Neural crest cell (in vitro differentiated cells): ENCODE data around the gene TOR4A. TPM values are rescaled to one million over a fixed set of nuclear protein-coding genes. Genes with fewer than 3 reads are reported as not detected.
A peak's percentile ranks its signal among the peaks of the same experiment; 100 is the strongest.

Experiments used
- DNase-seq: peaks from one replicate; pipeline ENCODE4 v3.0.0; 2021; ENCODE audit warnings: low read depth, mixed read lengths, low spot score
- H3K27ac Mint-ChIP-seq: one replicate; pipeline ENCODE4 v1.8.0; 2021; ENCODE audit warnings: mild to moderate bottlenecking, mixed read lengths; ENCODE audit not compliant: unreplicated experiment
- H3K27me3 Mint-ChIP-seq: 2 replicates; pipeline ENCODE4 v1.8.0; 2021; ENCODE audit warnings: low read depth, mild to moderate bottlenecking, mixed read lengths
- H3K36me3 Mint-ChIP-seq: 2 replicates; pipeline ENCODE4 v1.8.0; 2021; ENCODE audit warnings: low read depth, mild to moderate bottlenecking, mixed read lengths
- H3K4me1 Mint-ChIP-seq: 2 replicates; pipeline ENCODE4 v1.8.0; 2021; ENCODE audit warnings: mixed read lengths
- H3K4me3 Mint-ChIP-seq: one replicate; pipeline ENCODE4 v1.8.0; 2021; ENCODE audit warnings: mild to moderate bottlenecking, mixed read lengths
- H3K9me3 Mint-ChIP-seq: 2 replicates; pipeline ENCODE4 v1.8.0; 2021; ENCODE audit warnings: mixed read lengths
- CTCF ChIP-seq: fragments of 200-600 bp; sonication (generic); conservative IDR thresholded peaks from 2 replicates; pipeline ENCODE4 v1.5.0; 2021; ENCODE audit warnings: antibody characterized with exemption, mild to moderate bottlenecking
- total RNA-seq: library from RNA; stranded (reverse); gene quantifications from 2 replicates; pipeline ENCODE4 v1.2.1, GENCODE V29; 2021

Gene TOR4A
- total RNA-seq, 1 donor from 2014 or later = 0.86 TPM

- no peaks in the 10 kb centered on the region for H3K27me3 Mint-ChIP-seq
- DNase-seq = no peak
- no peaks in the 10 kb centered on the region for H3K36me3 Mint-ChIP-seq
- H3K27ac Mint-ChIP-seq = no peak overlapping the region
- no peak for TF ChIP-seq CTCF
- H3K4me3 Mint-ChIP-seq = no peak overlapping the region
- no peaks in the 10 kb centered on the region for H3K9me3 Mint-ChIP-seq
- H3K4me1 Mint-ChIP-seq = peaks cover 8% of the 10 kb centered on the region
Measured at GRCh38 chr9:137275203-137275587, 2.3 kb upstream of the TOR4A start.

GRCh38 chr9:137275588-137276472 is 1.7 kb upstream of the TOR4A start:
- Mint-ChIP-seq H3K27ac (peak overlapping the region; percentile 43), H3K9me3 (no peaks in the 10 kb centered on the region), H3K4me1 (peaks cover 8% of the 10 kb centered on the region), H3K27me3 (no peaks in the 10 kb centered on the region), H3K36me3 (no peaks in the 10 kb centered on the region), H3K4me3 (no peak overlapping the region)
- TF ChIP-seq CTCF = no peak
- DNase-seq = no peak

GRCh38 chr9:137276473-137277328 is 825 bp upstream of the TOR4A start:
- H3K4me1 Mint-ChIP-seq = peaks cover 8% of the 10 kb centered on the region
- no peak for TF ChIP-seq CTCF
- no peaks in the 10 kb centered on the region for H3K9me3 Mint-ChIP-seq
- H3K4me3 Mint-ChIP-seq = no peak overlapping the region
- H3K27me3 Mint-ChIP-seq = no peaks in the 10 kb centered on the region
- H3K36me3 Mint-ChIP-seq = no peaks in the 10 kb centered on the region
- no peak for DNase-seq
- no peak overlapping the region for H3K27ac Mint-ChIP-seq

GRCh38 chr9:137278061-137278701 is 655 bp downstream of the TOR4A start:
- Mint-ChIP-seq H3K4me3 (no peak overlapping the region), H3K27ac (no peak overlapping the region), H3K4me1 (peaks cover 13% of the 10 kb centered on the region), H3K36me3 (no peaks in the 10 kb centered on the region), H3K27me3 (peaks cover 10% of the 10 kb centered on the region), H3K9me3 (no peaks in the 10 kb centered on the region)
- TF ChIP-seq CTCF = no peak
- DNase-seq = no peak
